Stimulated activated naive CD8-positive, alpha-beta T cell treated with anti-CD3 and anti-CD28 coated beads, Interleukin-15, amount 100 ng/mL, for 72 hours (primary cell): Measurements from ENCODE around the gene GADD45B.

ENCODE experiments used
- ATAC-seq: fragments of 150-1000 bp; cut with Tn5 transposase; 2 replicates; pipeline ENCODE4 v1.10.0; 2021; ENCODE audit warnings: mild to moderate bottlenecking, moderate library complexity
- DNase-seq, 2 donors: peaks; one replicate each; pipeline ENCODE4 v3.0.0; 2021 to 2022
- H3K27ac Mint-ChIP-seq, 2 donors: one replicate each; pipeline ENCODE4 v1.8.0; 2022; ENCODE audit warnings: mild to moderate bottlenecking in 2 of 2, mixed read lengths in 2 of 2, moderate library complexity in 2 of 2
- H3K27me3 Mint-ChIP-seq: one replicate; pipeline ENCODE4 v1.8.0; 2022; ENCODE audit warnings: mixed read lengths
- H3K4me1 Mint-ChIP-seq: one replicate; pipeline ENCODE4 v1.8.0; 2022; ENCODE audit warnings: mild to moderate bottlenecking, mixed read lengths
- H3K4me3 Mint-ChIP-seq, 2 donors: one replicate each; pipeline ENCODE4 v1.8.0; 2022; ENCODE audit warnings: mild to moderate bottlenecking in 2 of 2, mixed read lengths in 2 of 2, moderate library complexity in 1 of 2
- H3K9me3 Mint-ChIP-seq, 2 donors: one replicate each; pipeline ENCODE4 v1.8.0; 2022; ENCODE audit warnings: mixed read lengths in 2 of 2

Gene GADD45B

GRCh38 chr19:2527686-2528085, 51.8 kb downstream of the GADD45B start:
- Mint-ChIP-seq H3K9me3 (peaks cover 5 to 7% of the 10 kb centered on the region in 2 donors), H3K4me3 (no peak overlapping the region), H3K27me3 (no peaks in the 10 kb centered on the region), H3K4me1 (peaks cover 6% of the 10 kb centered on the region), H3K27ac (no peak overlapping the region)
- ATAC-seq (no peak), DNase-seq (no peak)
